PC-9 (cell line): Measurements from ENCODE around the gene HES4. TPM values are rescaled to one million over a fixed set of nuclear protein-coding genes. Genes with fewer than 3 reads are reported as not detected.

Experiments
- BruUV-seq: library from RNA; stranded (reverse); fragments of 400-500 nt; replicated peaks from 2 replicates; lab custom pipeline; 2021; lab: Mats Ljungman, UMichigan
- CTCF ChIA-PET: fragments of 300-600 bp; sonication (Branson Sonifier 250); formaldehyde crosslinking; loops from one replicate; lab custom pipeline; 2022; ENCODE audit warnings: antibody characterized with exemption; lab: Charles Lee
- POLR2A ChIA-PET: fragments of 300-600 bp; sonication (Branson Sonifier 250); formaldehyde crosslinking; loops from one replicate; lab custom pipeline; 2022; ENCODE audit warnings: antibody characterized with exemption; ENCODE audit not compliant: unreplicated experiment; lab: Charles Lee
- DNase-seq, 2 experiments: peaks; one replicate each; pipeline versions ENCODE4 v3.0.0 to v3.0.0-alpha.2; 2015 to 2022; ENCODE audit warnings: mixed read lengths in 1 of 2
- H2AFZ ChIP-seq: fragments of 200-600 bp; sonication (generic); 2 replicates; pipeline ENCODE4 v1.8.1; 2017; ENCODE audit warnings: antibody characterized with exemption
- H3F3A ChIP-seq: fragments of 200-600 bp; sonication (generic); 2 replicates; pipeline ENCODE4 v1.8.1; 2017; ENCODE audit warnings: antibody characterized with exemption, mild to moderate bottlenecking, low read depth; ENCODE audit not compliant: insufficient read depth
- H3K27ac ChIP-seq: fragments of 200-600 bp; sonication (generic); 2 replicates; pipeline ENCODE4 v1.6.1; 2016; ENCODE audit warnings: mixed run types
- H3K27me3 ChIP-seq: fragments of 200-600 bp; sonication (generic); 2 replicates; pipeline ENCODE4 v1.6.1; 2016; ENCODE audit warnings: low read depth, mixed run types; ENCODE audit not compliant: insufficient read depth
- H3K36me3 ChIP-seq: fragments of 200-600 bp; sonication (generic); 2 replicates; pipeline ENCODE4 v1.6.1; 2016; ENCODE audit warnings: low read depth, mixed run types
- H3K4me1 ChIP-seq: fragments of 200-600 bp; sonication (generic); replicated peaks from 2 replicates; pipeline ENCODE4 v1.6.1; 2016; ENCODE audit warnings: mixed run types; ENCODE audit not compliant: insufficient read depth
- H3K4me2 ChIP-seq: fragments of 200-600 bp; sonication (generic); 2 replicates; pipeline ENCODE4 v1.6.1; 2017; ENCODE audit warnings: mixed run types
- H3K4me3 ChIP-seq: fragments of 200-600 bp; sonication (generic); 2 replicates; pipeline ENCODE4 v1.6.1; 2016; ENCODE audit warnings: mixed run types
- H3K79me2 ChIP-seq: fragments of 200-600 bp; sonication (generic); 2 replicates; pipeline ENCODE4 v1.6.1; 2017; ENCODE audit warnings: low read depth, mixed run types
- H3K9me2 ChIP-seq: fragments of 200-600 bp; sonication (generic); 2 replicates; pipeline ENCODE4 v1.8.1; 2017; ENCODE audit warnings: mild to moderate bottlenecking; ENCODE audit not compliant: insufficient read depth
- H3K9me3 ChIP-seq: fragments of 200-600 bp; sonication (generic); 2 replicates; pipeline ENCODE4 v1.8.1; 2016; ENCODE audit warnings: low read depth; ENCODE audit not compliant: insufficient read depth
- H4K20me1 ChIP-seq: fragments of 200-600 bp; sonication (generic); 2 replicates; pipeline ENCODE4 v1.8.1; 2017; ENCODE audit not compliant: insufficient read depth
- EZH2 ChIP-seq: fragments of 200-600 bp; sonication (generic); IDR thresholded peaks from 2 replicates; pipeline ENCODE4 v1.8.0; 2017; ENCODE audit warnings: antibody characterized with exemption, low read depth
- intact Hi-C: fragments of 100-400 bp; cut with micrococcal nuclease; formaldehyde crosslinking; loops from one replicate; pipeline ENCODE4 v1.10.0; 2022; ENCODE audit not compliant: unreplicated experiment
- total RNA-seq: library from RNA; stranded (reverse); gene quantifications from 2 replicates; pipeline ENCODE4 v1.2.3, GENCODE V29; 2021
- TF ChIP-seq, protein P1 (sequence below): fragments of 200-600 bp; sonication (generic); conservative IDR thresholded peaks from 2 replicates; pipeline ENCODE4 v1.6.1; 2017; ENCODE audit warnings: mixed run types, antibody characterized with exemption, mild to moderate bottlenecking, moderate library complexity

HES4 gene
- total RNA-seq, 1 experiment from 2014 or later = 19.2 TPM

DNA sequence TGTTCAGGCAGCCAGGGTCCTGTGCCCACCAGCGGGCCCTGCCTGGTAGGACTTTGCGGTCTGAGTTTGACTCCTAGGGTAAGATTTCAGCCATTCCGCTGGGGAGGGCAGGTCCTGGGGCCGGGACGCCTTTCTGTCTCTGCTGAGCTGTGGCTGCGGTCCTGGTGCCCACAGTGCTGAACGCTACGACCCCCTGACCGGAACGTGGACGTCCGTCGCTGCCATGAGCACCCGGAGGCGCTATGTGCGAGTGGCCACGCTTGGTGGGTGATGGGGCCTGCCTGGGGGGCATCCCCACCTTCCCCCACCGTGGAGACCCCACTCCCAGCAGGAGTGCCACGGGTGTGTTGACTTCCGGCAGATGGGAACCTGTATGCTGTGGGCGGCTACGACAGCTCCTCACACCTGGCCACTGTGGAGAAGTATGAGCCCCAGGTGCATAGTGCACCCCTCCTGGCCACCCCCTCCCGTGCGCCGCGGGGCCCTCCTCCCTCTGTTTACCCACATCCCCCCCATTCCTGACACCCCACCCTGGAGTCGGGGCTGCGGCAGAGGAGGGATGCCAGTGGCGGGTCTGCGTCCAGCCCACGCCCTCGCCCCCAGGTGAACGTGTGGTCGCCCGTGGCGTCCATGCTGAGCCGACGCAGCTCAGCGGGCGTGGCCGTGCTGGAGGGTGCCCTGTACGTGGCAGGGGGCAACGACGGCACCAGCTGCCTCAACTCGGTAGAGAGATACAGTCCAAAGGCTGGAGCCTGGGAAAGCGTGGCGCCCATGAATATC lies 36.0 kb downstream of the HES4 start:
- Histone ChIP-seq H3K27ac (no peak overlapping the region), H3K79me2 (peaks cover 5% of the 10 kb centered on the region), H3K9me3 (no peaks in the 10 kb centered on the region), H3K36me3 (no peaks in the 10 kb centered on the region), H3K9me2 (no peaks in the 10 kb centered on the region), H3F3A (peaks cover 29% of the 10 kb centered on the region; the same call in 1 of the 2 replicates), H3K27me3 (no peaks in the 10 kb centered on the region), H3K4me3 (no peak overlapping the region), H4K20me1 (no peaks in the 10 kb centered on the region), H3K4me1 (peaks cover 14% of the 10 kb centered on the region), H3K4me2 (no peak overlapping the region), H2AFZ (no peak overlapping the region)
- intact Hi-C loops = no loop called here
- no peak for DNase-seq
- ChIA-PET POLR2A (no interaction called here), CTCF (no interaction called here)
- BruUV-seq = no TSS peak
- TF ChIP-seq, protein P1, sequence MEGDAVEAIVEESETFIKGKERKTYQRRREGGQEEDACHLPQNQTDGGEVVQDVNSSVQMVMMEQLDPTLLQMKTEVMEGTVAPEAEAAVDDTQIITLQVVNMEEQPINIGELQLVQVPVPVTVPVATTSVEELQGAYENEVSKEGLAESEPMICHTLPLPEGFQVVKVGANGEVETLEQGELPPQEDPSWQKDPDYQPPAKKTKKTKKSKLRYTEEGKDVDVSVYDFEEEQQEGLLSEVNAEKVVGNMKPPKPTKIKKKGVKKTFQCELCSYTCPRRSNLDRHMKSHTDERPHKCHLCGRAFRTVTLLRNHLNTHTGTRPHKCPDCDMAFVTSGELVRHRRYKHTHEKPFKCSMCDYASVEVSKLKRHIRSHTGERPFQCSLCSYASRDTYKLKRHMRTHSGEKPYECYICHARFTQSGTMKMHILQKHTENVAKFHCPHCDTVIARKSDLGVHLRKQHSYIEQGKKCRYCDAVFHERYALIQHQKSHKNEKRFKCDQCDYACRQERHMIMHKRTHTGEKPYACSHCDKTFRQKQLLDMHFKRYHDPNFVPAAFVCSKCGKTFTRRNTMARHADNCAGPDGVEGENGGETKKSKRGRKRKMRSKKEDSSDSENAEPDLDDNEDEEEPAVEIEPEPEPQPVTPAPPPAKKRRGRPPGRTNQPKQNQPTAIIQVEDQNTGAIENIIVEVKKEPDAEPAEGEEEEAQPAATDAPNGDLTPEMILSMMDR = no peak

DNA sequence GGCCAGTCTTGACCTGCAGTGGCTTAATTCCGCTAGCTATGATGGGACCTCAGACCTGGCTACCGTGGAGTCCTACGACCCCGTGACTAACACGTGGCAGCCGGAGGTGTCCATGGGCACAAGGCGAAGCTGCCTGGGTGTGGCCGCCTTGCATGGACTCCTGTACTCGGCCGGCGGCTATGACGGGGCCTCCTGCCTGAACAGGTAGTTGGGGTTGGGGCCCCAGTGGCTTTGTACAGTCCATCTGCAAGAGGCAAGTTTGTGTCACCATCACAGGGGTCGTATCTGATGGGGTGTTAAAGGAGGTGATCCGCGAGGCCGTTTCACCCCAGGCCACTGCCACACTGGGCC lies 36.6 kb downstream of the HES4 start:
- no peaks in the 10 kb centered on the region for H3K9me3 ChIP-seq
- TF ChIP-seq, protein P1 = no peak
- TF ChIP-seq EZH2 = no peak
- H4K20me1 ChIP-seq = no peaks in the 10 kb centered on the region
- peaks cover 23% of the 10 kb centered on the region; the same call in 1 of the 2 replicates for H3F3A ChIP-seq
- peaks cover 14% of the 10 kb centered on the region for H3K4me1 ChIP-seq
- H3K27ac ChIP-seq = no peak overlapping the region
- no peaks in the 10 kb centered on the region for H3K36me3 ChIP-seq
- no peaks in the 10 kb centered on the region for H3K27me3 ChIP-seq
- no peak for DNase-seq
- H3K4me3 ChIP-seq = no peak overlapping the region
- H2AFZ ChIP-seq = no peak overlapping the region
- no peaks in the 10 kb centered on the region for H3K9me2 ChIP-seq
- peaks cover 12% of the 10 kb centered on the region for H3K79me2 ChIP-seq
- CTCF ChIA-PET = no interaction called here
- intact Hi-C loops = no loop called here
- POLR2A ChIA-PET = no interaction called here
- no TSS peak for BruUV-seq
- H3K4me2 ChIP-seq = no peak overlapping the region

DNA sequence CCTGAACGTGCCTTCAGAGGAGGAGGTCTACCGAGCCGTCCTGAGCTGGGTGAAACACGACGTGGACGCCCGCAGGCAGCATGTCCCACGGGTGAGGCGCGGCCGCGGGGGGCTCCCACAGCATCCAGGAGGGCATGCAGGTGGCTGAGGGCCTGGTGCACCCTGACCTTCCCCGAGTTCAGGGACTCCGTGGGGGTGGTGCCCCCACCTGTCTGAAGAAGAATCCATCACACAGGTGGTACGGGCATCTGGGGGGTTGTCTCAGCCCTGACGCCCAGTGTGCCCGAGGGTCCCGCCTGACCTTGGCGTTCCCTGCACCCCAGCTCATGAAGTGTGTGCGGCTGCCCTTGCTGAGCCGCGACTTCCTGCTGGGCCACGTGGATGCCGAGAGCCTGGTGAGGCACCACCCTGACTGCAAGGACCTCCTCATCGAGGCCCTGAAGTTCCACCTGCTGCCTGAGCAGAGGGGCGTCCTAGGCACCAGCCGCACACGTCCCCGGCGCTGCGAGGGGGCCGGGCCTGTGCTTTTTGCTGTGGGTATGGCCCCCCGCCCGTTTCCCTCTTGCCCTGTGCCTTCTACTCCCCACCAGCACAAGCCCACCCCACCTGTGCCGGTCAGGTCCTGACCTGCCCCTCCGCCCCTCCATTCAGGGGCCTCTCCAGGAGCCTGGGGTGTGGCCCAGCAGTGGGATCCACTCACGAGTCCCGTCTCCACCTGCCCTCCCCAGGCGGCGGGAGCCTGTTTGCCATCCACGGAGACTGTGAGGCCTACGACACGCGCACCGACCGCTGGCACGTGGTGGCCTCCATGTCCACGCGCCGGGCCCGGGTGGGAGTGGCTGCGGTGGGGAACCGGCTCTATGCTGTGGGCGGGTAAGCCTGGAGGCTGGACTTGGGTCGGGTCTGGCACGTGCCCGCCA lies 37.3 kb downstream of the HES4 start:
- H3F3A ChIP-seq = peaks cover 17% of the 10 kb centered on the region; the same call in 1 of the 2 replicates
- H3K4me1 ChIP-seq = peaks cover 19% of the 10 kb centered on the region
- ChIA-PET POLR2A (no interaction called here), CTCF (no interaction called here)
- no peaks in the 10 kb centered on the region for H3K9me2 ChIP-seq
- no peaks in the 10 kb centered on the region for H3K36me3 ChIP-seq
- DNase-seq = no peak
- peaks cover 17% of the 10 kb centered on the region for H3K79me2 ChIP-seq
- no peaks in the 10 kb centered on the region for H3K9me3 ChIP-seq
- no peak overlapping the region for H2AFZ ChIP-seq
- no TSS peak for BruUV-seq
- no peak overlapping the region for H3K4me3 ChIP-seq
- TF ChIP-seq, protein P1 = no peak
- no peak for TF ChIP-seq EZH2
- peaks cover 3% of the 10 kb centered on the region; the same call in 1 of the 2 replicates for H4K20me1 ChIP-seq
- intact Hi-C loops = no loop called here
- no peaks in the 10 kb centered on the region for H3K27me3 ChIP-seq
- no peak overlapping the region for H3K4me2 ChIP-seq
- H3K27ac ChIP-seq = no peak overlapping the region
